ENCODE results near the gene GALNT15.

GALNT15 gene

DNA sequence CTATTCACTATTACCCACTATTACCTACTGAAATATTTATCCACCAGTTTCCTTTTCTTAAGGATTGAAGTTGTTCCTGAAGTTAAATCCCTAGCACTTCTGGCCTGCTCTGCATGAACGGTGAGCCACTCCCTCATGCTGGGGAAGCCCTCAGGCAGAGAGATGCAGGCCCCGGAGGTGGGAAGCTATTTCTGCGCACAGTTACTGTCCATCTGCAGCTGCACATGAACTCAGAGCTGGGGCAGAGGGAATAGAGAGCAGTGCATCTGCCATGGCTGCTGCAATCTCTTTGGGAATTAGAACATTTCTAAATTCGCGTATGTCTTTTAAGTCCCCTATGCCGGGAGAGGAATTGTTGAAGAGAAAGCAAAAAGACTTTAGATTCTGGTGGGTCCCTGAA lies 6.3 kb upstream of the GALNT15 start:
- no peak for DNase-seq

DNA sequence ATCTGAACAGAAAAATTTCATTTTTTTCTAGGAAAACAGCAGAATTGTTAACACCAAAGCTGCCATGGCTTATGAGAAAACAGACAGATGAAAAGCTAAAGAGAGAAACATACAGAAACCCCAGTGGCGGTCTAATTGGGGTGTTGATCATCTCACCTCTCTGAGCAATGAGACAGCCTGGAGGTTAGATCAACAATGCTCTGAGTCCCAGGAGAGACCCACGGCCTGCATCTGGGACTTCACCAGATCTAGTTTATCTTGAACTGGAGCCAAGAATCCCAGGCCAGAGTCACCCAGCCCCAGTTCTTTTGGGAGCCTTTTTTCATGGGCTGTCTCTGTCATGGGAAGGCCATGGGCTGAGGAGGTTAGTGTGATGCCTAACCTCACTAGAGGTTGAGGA lies 3.5 kb upstream of the GALNT15 start:
- DNase-seq, result no peak

DNA sequence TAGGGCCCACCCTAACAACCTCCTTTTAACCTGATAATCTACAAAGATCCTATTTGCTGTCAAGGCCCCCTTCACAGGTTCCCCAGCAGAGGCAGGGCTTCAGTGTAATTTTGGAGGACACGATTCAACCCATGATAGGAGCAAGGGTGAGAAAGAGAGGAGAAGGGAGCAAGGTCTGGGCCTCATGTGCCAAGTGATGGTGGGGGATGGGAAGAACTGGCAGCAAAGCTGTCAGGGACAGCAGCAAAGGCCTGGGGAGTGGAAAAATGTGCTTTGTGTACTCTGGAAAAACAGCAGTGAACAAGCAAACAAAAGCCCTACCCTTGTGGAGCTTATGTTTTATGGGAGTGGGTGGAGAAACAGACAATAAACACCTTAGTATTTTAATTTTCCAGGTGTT lies 2.7 kb upstream of the GALNT15 start:
- DNase-seq, result no peak

DNA sequence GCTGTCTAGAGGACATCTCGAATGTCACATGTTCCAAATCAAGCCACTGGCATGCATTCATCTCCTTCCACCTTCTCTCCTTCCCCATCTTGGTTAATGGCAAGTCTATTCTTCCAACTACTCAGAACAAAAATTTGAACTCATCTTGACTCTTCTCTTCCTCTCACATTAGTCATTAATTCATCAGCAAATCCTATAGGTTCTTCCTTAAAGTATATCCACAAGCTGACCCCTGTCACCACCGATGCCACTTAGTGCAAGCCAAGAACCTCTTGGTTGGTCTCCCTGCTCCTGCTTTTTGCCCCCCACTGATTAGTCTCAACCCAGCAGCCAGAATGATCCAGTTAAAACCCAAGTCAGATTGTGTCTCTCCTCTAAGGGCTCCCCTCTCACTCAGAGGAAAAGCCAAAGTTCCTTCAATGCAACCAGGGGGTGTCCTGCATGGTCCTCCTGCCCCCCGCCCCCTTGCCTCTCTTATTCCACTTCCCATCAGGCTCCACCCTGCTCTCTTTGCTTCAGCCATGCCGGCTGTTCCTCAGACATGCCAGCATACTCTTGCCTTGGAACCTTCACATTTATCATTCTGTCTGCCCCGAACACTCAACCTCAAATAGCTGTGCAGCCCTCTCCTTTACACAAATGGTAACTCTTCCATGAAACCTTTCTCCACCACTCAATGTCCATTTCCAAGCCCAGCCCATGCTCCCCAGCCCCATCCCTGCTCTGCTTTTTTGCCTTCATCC lies 1.0 kb upstream of the GALNT15 start:
- DNase-seq, result no peak

DNA sequence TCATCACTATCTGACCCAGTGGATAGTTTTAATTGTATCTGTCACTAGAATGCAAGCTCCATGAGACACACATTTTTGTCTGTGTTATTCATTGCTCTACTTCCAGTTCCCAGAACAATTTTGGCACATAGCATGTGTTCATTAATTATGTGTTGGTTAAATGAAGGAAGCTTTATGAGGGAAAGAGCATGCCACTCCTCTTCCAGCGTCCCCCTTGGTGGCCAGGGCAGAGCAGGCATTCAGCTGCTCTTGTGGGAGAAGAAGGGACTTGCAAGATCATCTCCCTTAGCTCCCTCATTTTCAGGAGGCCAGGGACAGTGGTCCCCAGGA lies 489 bp upstream of the GALNT15 start:
- DNase-seq, result no peak

DNA sequence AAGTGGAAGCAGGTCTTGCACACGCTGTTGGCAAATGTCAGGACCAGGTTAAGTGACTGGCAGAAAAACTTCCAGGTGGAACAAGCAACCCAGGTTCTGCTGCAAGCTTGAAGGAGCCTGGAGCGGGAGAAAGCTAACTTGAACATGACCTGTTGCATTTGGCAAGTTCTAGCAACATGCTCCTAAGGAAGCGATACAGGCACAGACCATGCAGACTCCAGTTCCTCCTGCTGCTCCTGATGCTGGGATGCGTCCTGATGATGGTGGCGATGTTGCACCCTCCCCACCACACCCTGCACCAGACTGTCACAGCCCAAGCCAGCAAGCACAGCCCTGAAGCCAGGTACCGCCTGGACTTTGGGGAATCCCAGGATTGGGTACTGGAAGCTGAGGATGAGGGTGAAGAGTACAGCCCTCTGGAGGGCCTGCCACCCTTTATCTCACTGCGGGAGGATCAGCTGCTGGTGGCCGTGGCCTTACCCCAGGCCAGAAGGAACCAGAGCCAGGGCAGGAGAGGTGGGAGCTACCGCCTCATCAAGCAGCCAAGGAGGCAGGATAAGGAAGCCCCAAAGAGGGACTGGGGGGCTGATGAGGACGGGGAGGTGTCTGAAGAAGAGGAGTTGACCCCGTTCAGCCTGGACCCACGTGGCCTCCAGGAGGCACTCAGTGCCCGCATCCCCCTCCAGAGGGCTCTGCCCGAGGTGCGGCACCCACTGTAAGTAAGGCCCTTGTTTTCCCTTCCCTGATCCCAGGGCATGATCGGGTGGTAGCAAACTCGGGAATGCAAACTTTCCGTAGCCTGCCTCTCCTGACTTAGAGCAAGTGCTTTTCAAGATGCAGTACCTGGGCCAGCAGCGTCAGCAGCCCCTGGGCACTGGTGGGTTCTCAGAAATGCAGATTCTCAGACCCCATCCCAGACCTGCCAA lies 759 bp downstream of the GALNT15 start:
- DNase-seq, result no peak

DNA sequence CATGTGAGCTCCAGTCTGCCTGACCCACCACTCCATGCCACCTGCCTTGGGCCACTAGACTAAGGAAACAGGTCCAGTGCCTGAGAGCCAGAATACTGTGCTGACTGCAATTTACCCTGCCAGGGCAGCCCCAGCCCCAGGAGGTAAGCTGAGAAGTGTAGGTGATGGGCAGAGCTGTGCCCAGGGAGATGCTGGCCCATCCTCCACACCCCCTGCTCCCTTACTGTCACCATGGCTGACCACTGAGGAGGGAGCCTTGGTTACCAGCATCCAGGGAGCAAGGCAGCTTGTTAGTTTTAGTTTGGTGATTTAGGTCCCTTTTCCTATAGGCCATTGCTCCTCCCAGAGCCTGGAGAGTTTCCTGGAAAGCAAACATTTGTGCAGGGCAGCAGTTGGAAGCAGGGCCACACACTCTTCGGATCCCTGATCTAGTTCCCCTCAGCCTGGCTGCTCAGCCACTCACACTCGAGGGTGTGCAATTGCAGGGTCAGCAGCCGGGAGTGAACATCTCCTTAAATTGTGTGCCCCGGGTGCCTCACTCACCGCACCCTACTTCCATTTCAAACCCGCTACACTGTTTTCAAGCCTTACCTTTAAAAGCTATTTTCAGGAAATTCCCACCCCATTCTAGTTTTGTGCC lies 2.0 kb downstream of the GALNT15 start:
- DNase-seq, result no peak

DNA sequence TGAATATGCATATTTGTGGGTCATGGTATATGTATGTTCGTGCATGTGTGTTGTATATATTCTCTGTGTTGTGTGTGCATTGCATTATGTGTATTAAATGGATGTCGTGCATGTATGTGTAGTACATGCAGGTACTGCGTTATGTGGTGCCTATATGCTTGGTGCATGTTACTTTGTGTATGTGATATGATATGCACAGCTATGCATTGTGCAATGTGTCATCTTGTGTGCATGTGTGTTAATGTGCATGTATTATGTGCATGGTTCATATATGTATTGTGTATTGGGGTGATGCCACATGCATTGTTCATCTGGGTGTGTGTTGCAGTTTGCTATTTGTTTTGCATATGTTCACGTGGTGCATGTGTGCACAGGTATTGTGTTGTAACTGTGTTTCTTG lies 2.9 kb downstream of the GALNT15 start:
- no peak for DNase-seq

DNA sequence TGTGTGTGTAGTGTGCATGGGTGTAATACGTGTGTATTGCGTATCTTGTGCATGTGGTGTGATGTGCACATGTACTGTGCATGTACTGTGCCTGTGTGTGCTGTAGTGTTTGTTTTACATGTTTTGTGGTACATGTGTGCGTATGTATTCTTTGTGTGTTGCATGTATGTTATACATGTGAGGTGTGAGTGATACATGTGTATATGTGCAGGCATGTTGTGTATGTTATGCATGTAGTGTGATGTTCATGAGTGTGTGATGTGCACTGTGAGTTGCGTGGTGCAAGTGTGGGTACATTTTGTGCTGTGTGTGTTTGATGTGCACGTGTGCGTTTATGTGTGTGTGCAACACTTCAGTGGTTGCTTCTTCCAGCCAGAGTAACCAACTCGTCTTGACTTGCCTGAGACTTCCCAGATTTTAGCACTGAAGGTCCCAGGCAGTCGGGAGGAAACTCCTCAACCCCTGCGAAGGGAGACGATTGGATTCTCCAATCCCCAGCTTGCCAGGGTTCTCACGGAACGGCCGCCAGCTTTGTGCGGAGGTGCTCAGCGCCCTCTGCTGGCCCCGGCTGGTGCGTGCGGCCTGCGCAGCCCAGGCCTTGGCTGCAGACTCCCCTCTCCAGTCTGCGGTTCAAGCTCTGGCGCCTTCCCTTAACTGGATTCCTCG lies 3.6 kb downstream of the GALNT15 start:
- DNase-seq, result no peak

DNA sequence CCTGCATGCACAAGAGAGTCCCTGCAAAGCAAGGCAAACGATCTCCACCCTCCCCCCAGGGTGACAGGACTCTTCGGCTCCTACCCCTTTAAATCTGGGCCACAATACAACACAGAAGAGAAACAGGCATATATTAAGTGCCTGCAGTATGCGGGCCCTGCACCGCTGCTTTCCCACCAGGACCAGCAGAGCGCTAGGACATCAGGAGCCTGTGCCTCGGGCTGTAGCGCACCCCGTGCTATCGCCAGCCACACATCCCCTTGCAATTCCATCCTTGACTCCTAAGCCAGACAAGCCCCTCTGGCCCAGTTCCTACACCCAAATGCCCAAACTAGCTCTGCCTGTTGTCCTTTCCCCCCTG lies 4.1 kb downstream of the GALNT15 start:
- no peak for DNase-seq

DNA sequence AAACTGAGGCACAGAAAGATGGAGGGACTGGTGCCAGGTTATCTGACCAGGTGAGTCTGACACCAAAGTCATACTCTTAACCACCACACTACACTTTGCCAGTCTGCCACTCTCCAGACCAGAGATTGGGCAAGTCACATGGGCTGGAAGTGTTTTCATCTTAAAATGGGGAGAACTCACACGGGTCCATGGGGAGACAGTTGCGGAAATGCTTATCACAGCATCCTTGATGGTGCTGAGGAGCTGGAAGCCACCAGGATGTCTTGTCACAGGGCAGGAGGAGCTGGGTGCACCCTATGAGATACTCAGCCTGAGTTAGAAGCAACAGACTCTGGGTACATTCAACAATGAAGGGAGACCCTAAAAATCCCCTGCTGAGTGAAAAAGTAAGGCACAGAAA lies 4.8 kb downstream of the GALNT15 start:
- DNase-seq, result no peak

DNA sequence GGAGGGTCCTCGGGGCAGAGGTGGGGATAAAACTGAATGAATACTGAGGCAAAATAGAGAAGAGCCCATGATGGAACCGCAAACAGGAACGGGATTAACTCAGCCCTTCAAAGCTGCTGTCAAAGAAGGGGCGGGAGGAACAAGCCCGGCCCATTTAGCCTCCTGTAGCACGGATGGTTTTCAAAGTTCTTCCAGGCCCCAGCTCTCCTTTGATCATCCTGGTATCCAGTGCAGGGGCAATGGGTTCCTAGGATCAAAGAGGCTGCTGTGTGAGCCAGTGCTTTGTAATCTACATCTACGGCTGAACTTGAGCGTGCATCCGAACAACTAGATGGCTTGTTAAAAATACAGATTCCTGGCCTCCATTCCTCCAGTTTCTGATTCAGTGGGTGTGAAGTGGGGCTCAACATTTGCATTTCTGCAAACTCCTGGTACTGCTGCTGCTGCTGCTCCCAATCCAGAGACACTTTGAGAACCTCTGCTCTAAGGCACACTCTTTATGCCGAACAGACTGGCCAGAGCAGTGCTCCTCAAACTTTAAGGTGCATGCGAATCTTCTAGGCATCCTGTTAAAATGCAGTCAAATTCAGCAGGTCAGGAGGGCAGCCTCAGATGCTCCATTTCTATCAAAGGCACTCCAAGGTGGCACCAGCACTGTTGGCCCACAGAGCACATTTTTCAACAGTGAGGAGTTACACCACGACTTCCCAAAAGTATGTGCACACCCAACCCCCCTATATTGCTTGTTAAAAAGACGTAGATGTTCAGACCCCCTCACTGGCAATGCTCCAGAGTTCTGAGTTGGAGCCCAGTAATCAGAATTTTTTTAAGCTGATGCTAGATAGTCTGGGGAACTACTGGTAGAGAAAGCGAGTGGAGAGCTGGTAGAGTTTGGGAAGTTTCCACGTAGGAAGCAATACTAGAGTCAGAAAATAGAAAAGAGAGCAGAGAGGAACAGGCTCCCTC lies 5.6 kb downstream of the GALNT15 start:
- no peak for DNase-seq

DNA sequence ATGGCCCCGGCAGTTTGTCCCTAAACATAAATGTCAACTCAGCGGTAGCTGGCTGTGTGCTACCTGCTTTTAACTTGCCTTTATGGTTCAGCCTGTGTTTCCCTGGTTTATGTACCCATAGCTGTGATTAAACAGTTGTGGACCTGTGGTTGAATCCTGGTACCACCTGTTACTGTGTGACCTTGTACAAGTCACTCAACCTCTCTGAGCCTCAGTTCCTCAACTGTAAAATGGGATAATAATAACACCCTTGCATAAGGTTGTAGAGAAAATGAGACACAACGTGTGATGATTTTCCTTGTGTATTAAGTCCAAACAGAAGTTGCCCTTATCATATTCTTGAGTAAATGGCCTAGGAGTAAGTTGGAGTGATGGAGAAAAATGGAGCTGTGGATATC lies 6.3 kb downstream of the GALNT15 start:
- DNase-seq, result no peak

DNA sequence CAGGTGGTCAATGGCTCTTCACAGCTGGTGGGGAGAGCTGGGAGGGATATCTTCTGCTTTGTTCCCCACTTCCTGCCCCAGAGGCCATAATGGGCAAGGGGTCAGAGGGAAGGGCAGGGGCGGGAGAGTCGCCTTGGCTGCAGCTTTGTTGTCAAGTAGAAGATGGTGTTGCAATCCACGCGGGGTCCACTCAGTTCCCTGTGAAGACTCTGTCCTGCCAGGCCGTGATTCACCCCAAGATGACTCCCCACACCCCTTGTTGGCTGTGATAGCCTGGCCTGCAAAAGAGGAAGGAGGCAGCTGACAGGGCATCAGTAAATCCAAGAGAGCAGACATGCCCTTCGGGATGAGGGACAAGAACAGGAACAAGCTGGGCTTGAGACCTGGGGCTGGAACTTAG lies 6.9 kb downstream of the GALNT15 start:
- no peak for DNase-seq

DNA sequence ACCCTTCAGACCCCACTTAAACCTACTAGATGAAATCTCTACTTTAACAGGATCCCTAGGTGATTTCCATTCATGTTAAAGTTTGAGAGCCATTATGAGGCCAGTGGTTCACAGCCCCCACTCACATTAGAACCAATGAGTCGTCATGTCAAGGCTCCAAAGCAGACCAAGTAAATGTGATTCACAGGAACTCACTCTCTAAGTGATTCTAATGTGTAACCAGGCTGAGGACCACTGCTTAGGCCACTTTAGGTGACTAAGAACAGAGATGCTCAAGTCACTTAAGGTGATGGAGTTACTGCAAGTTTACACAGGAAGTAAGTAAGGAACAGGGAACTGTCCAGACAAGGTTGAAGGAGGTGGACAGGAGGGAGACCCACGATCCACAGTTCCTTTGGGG lies 7.7 kb downstream of the GALNT15 start:
- no peak for DNase-seq

DNA sequence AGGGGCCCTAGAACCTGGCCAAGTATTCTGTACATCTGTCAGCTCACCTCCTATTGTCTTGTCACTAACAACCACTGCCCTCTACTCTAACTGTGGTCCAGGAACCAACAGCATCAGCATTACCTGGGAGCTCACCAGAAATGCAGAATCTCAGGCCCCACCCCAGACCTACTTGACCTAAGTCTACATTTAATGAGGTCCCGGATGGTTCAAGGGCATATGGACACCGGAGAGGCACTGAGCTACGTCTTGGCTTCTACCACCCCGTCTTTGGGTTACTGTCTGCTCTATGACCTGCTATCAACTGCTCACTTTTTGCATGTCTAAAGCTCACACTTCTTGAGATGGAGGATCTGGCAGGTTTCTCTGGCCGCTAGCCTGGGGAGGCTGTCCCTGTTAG lies 8.1 kb downstream of the GALNT15 start:
- no peak for DNase-seq

DNA sequence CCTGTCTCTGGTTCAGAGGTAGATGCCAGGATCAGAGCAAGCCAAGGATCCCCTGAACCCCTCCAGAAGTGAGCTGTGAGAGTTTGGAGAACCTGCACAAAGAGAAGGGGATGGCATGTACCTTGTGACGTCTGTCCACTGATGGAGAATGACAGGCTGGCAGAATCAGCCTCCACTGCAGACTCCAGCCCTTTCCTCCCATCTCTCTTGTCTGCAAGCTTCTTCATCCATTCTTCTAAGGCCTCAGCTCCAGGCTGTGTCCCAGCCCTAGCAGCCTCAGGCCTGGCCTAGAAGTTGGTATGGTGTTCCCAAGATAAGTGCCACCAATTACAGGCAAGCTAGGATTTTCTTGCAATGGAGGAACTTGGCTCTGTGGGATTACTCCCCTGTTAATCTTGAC lies 8.6 kb downstream of the GALNT15 start:
- DNase-seq, result no peak

DNA sequence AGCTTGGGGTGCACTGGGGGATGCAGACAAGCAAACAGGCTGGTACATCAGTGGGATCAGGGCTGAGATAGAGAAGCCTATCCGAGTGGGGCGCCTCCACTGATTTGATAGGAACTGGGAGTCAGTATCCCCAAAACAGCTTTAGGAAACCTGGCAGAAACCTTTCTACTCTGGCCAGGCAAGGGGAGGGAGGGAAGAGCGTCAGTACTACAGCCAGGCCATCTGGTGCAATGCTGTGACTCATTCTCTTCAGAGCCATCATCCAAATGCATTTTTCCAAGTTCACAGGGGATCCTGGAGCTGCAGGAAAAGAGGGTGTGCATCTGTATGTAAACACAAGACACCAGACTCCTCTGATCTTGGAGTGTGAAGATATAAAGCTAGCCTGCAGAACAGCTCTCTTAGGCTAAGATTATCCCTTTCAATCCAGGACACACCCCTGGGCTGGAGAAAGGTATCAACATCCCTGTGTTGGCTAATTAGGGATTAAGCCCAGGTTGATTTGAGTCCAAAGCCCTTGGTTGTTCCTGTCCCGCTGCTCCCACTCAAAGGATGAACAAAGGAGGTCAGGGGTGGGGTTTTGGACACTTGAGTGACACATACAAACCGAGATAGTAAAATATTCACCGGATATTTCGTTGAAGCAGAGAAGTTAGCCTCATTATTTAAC lies 9.3 kb downstream of the GALNT15 start:
- no peak for DNase-seq

DNA sequence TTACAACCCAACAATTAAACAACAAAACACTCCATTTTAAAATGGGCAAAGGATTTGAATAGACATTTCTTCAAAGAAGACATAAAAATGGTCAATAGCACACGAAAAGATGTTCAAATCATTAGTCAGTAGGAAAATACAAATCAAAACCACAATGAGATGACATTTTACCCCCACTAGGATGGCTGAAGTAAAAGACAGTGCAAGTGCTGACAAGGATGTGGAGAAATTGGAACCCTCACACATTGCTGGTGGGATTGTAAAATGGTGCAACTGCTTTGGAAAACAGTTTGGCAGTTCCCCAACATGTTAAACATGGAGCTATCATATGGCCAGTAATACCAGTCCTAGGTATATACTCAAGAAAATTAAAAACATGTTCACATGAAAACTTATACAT lies 11.6 kb downstream of the GALNT15 start:
- no peak for DNase-seq

DNA sequence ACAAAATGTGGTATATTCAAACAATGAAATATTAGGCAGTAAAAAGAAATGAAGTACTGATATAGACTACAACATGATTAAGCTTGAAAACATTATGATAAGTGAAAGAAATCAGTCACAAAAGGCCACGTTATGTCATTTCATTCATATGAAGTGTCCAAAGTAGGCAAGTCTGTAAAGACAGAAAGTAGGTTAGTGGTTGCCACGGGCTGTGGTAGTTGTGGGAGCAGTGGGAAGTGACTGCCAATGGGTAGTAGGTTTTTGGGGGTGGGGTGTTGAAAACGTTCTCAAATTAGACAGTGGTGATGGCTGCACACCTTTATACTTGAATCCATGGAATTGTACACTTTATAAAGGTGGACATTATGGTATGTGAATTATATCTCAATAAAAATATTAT lies 12.1 kb downstream of the GALNT15 start:
- DNase-seq, result no peak

DNA sequence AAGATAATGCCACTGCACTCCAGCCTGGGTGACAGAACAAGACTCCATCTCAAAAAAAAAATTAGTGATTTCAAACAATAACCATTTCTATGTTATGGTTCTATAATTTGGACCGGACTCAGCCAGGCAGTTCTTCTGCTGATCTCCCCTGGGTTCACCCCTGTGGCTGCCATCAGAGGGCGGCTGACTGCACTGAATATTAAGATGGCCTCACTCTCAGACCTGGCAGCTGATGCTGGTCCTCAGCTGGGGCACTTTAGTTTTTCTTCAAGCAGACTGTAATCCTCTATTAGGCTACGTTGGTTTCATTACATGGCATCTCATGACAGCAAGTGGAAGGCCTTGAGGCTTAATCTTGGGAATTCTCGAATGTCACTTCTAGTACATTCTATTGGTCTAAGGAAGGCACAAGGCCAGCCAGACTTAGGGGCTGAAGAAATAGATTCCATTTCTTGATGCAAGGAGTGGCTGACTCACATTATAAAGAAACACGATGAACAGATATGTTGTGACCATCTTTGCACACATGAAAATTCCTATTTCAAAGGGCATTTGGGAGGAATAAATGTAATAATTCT lies 12.8 kb downstream of the GALNT15 start:
- no peak for DNase-seq

All from NK-92 treated with Interleukin-12 subunit alpha and Interleukin-12 subunit beta, amount 100 ng/mL, for 24 hours (cell line).